ENCODE results near the gene PRAMEF1.
"Not testable (repeated sequence)": the region's sequence is repeated elsewhere in the genome, so short reads cannot be mapped to it uniquely, and the experiment has no call there.

The PRAMEF1 gene

DNA sequence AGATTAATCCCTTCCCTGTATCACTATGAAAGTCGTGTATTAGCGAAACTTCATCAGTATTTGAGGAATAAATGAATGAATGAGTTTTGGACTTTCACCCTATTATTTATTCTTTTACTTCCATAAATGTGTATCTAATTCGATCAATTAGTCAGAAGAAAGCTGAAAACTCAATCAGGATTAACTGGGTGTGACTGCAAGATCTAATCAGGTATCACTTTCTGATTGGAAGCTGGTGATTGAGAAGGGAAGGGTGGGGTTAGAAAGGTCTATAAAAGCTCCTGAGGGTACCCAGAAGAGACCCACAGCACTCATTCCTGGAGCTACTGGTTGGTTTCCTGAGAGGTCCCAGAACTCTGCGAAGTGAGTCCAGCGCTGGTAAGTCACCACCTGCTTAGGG lies at the start of gene PRAMEF1:
TSS of gene PRAMEF1 (plus strand) at position 301 of the 400 bp plus-strand sequence. CDS start 1,831 bp downstream, outside the sequence.
- not testable (repeated sequence) for DNase-seq

DNA sequence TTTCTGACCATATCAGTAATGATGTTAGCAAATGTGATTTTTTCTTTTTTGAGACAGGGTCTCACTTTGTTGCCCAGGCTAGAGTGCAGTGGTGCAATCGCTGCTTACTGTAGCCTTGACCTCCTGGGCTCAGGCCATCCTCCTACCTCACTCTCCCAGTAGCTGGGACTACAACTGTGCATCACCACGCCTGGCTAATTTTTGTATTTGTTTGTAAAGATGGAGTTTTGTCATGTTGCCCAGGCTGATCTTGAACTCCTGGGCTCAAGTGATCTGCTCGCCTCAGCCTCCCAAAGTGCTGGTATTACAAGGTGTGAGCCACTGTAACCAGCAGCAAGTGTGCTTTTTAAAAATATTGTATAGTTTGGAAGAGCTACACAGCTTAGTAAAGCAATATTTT lies 49.3 kb upstream of the PRAMEF1 start:
- DNase-seq = no peak

- no peak for DNase-seq
Measured at GRCh38 chr1:12745126-12745991, 45.8 kb upstream of the PRAMEF1 start.

DNA sequence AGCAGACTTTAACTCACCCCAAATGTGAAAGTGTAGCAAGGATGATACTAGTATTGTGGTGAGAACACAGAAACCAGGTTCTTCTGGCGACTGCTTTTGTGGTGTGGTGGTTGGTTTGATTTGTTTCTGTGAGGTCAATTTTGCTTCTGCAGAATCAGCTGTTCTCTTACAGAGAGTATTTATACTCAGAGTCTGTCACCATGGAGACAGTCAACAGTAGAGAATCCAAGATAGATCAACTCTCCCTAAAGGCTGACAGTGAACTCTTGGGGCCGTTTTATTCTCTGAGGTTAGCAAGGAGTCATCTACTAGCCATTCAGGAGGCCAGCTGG lies 45.2 kb upstream of the PRAMEF1 start, which contains the start of gene CFAP107:
TSS of gene CFAP107 (plus strand) at position 209 of the 332 bp plus-strand sequence. CDS start 231 bp downstream, outside the sequence.
- no peak for DNase-seq

- DNase-seq = no peak
Measured at GRCh38 chr1:12748778-12749355, 42.3 kb upstream of the PRAMEF1 start.

DNA sequence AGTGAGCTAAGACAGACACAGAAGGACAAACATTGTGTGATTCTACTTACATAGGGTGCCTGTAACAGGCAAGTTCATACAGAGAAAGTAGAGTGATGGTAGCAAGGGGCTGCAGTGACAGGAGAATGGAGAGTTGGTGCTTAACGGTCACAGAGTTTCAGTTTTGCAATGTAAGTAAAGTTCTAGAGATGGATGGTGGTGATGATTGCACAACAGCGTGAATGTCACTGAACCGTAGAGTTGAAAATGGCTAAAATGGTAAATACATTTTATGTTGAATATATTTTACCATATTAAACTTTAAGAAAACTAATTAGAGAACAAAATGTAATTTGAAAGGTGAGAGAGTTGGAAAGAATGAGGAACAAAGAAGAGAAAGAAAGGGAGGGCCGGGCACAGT lies 36.5 kb upstream of the PRAMEF1 start:
- DNase-seq = no peak

GRCh38 chr1:12756273-12756672 lies 34.9 kb upstream of the PRAMEF1 start:
- DNase-seq = no peak

DNA sequence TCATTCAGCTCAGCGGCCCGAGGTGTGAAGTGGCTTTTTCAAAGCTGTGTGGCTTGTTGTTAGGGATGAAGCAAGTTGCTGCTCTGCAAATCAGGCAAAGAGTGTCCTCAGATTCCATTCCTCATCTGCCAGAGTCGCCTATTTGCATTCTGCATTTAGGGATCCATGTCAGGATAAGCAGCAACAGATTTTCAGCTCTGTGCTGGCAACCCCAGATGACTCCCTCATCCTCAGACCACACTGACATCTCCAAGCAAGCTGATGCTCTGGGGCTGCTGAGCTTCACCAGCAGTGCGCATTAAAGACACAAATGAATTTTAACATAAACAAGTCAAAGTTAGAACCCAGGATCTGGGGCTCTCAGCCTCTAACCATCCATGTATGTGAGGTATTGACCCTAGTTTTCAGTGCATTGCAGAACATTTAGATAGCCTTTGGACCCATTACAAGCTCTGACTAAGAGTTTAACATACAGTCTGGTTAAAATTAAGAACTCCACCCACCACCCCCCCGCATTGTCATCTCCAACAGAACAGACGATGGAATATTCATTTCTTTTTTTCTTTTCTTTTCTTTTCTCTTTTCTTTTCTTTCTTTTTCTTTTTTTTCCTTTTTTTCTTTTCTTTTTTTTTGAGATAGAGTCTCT lies 34.3 kb upstream of the PRAMEF1 start:
- DNase-seq = no peak

- no peak for DNase-seq
Measured at GRCh38 chr1:12757836-12758235, 33.4 kb upstream of the PRAMEF1 start.

DNA sequence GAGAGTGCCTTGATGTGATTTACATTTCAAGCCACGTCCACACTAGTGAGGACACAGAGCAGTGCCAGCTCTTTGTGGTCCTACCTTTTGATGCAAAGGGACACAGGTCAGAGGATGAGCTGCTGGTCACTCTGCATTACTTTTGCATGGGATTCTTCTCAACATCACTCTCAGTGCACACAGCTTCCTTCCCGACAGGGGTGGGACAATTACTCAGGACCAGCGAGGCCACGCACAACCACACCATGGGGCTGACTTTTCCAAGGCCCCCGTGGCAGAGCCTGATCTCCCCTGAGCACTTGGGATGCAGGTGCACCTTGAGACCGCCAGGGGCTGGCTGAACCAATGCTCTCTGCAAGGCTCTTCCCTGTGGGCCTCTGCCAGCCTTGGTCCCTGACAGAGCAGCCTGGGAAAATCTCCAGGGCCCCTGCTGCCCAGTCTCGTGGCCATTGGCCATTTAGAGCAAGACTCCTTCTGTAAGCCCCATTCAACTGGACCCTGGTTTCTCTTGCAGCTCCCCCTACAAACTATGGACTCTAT lies 30.9 kb upstream of the PRAMEF1 start:
- DNase-seq = no peak

GRCh38 chr1:12761781-12762180 lies 29.4 kb upstream of the PRAMEF1 start:
- DNase-seq = no peak

- no peak for DNase-seq
Measured at GRCh38 chr1:12762766-12763165, 28.4 kb upstream of the PRAMEF1 start.

DNA sequence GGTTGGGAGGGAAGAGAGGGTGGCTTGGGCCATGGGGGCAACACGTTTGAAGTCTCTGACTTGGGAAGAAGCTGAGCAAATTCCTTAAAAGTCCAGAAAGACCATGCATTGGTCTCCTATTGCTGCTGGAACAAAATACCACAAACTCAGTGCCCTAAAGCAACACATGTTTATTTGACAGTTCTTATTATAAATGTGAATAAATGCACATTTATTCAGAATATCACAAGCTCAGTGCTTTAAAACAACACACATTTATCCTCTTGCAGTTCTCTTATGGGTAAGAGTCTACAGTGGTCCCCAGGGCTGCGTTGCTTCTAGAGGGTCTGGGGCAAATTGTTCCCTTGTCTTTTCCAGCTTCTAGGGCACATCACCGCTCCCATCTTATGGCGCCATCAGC lies 27.7 kb upstream of the PRAMEF1 start:
- no peak for DNase-seq

DNA sequence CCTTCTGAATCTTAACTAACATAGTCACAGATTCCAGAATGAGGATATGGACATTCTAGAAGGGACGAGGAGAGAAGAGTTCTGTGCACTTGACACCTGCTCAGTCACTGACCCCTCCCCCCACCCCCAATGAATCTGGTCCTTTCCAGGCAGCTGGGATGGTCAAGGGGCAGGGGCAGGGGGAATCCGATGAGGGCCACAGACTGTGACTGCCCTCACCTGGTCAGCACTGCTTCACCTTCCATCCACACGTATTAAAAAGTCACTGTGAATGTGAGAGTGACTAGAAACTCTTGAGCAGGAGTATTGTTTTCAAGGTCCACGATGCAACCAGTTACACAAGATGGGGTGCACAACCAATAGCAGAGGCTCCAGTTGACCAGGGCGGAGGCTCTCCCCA lies 27.2 kb upstream of the PRAMEF1 start:
- no peak for DNase-seq

GRCh38 chr1:12769031-12769430 lies 22.2 kb upstream of the PRAMEF1 start:
- DNase-seq = no peak

- DNase-seq = no peak
Measured at GRCh38 chr1:12769976-12770505, 21.2 kb upstream of the PRAMEF1 start.

- DNase-seq = no peak
Measured at GRCh38 chr1:12770620-12771019, 20.6 kb upstream of the PRAMEF1 start.

DNA sequence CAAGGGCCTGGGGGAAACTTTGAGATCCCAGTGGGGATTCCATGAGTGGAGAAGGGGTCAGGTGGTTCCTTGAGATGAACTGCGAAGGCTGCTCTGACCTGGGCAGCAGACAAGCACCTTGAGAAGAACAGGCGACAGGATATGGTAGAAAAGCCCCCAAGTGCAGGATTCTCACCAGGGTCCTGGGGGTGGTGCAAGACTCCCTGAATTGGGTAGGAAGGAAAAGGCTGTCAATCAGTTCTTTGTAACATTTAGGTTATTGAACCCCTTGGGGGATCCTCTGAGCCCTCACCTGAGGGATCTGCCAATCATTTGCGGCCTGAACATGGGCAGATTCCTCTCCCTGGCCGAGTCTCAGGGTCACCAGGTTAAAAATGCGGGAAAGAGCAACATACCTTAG lies 20.0 kb upstream of the PRAMEF1 start:
- no peak for DNase-seq

GRCh38 chr1:12772520-12772919 lies 18.7 kb upstream of the PRAMEF1 start:
- DNase-seq = no peak

DNA sequence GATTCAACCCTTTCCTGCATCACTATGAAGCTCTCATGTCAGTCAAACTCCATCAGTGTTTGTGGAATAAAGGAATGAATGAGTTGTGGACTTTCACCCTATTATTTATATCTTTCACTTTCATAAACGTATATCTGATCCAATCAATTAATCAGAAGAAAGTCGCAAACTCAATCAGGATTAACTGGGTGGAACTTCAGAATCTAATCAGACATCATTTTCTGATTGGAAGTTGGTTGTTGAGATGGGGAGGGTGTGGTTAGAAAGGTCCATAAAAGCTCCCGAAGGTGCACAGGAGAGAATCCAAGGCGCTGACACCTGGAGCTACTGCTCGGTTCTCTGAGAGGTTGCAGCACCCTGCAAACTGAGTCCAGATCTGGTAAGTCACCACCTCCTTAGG lies 17.8 kb upstream of the PRAMEF1 start, which contains the start of gene PRAMEF12:
TSS of gene PRAMEF12 (plus strand) at position 301 of the 400 bp plus-strand sequence. CDS start 1,130 bp downstream, outside the sequence.
- no peak for DNase-seq

DNA sequence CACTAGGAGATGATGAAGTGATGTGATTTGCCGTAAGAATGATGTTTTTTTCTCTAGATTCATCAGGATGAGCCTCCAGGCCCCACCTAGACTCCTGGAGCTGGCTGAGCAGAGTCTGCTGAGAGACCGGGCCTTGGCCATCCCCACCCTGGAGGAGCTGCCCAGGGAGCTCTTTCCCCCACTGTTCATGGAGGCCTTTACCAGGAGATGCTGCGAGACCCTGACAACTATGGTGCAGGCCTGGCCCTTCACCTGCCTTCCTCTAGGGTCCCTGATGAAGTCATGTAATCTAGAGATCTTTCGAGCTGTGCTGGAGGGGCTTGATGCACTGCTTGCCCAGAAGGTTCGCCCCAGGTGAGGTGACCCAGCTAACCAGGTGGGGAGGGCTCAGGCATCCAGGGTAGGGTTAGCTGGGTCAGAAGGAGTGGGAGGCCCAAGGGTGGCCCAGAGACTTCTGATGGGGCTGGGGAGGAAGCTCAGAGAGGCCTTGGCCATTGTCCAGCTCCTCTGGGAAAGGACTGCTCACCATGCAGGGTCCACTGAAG lies 16.3 kb upstream of the PRAMEF1 start:
- no peak for DNase-seq

GRCh38 chr1:12775443-12775842 lies 15.8 kb upstream of the PRAMEF1 start:
- no peak for DNase-seq
